Lung (tissue), 12 donors: Measurements from ENCODE around the gene AP2A2. TPM values are rescaled to one million over a fixed set of nuclear protein-coding genes. Genes with fewer than 3 reads are reported as not detected.
A peak's percentile ranks its signal among the peaks of the same experiment; 100 is the strongest.

ENCODE experiments used
- ATAC-seq: fragments of 200-7000 bp; cut with Tn5 transposase; one replicate; pipeline ENCODE4 v1.9.1; 2020; ENCODE audit warnings: moderate number of reproducible peaks; ENCODE audit not compliant: insufficient read depth, low FRiP score
- DNase-seq, 3 donors: peaks; one replicate each; pipeline ENCODE4 v3.0.0-alpha.2; 2013 to 2017
- H3K27ac ChIP-seq, 2 donors: one replicate each; pipeline ENCODE4 v1.5.1; 2013; ENCODE audit warnings: mild to moderate bottlenecking in 2 of 2, moderate library complexity in 2 of 2, control low read depth in 1 of 2, inconsistent platforms in 1 of 2, low read depth in 1 of 2, low read length in 1 of 2
- H3K27me3 ChIP-seq, 3 donors: one replicate each; pipeline ENCODE4 v1.5.1; 2013; ENCODE audit warnings: low read length in 2 of 3; ENCODE audit not compliant: control insufficient read depth in 3 of 3, insufficient read depth in 3 of 3
- H3K36me3 ChIP-seq, 4 donors: one replicate each; pipeline ENCODE4 v1.5.1; 2013; ENCODE audit warnings: low read length in 4 of 4, mild to moderate bottlenecking in 1 of 4, moderate library complexity in 1 of 4; ENCODE audit not compliant: control insufficient read depth in 4 of 4, insufficient read depth in 4 of 4
- H3K4me1 ChIP-seq, 5 donors: one replicate each; pipeline ENCODE4 v1.5.1; 2013; ENCODE audit warnings: low read length in 5 of 5, mild to moderate bottlenecking in 2 of 5, moderate library complexity in 1 of 5; ENCODE audit not compliant: control insufficient read depth in 5 of 5, insufficient read depth in 5 of 5
- H3K4me3 ChIP-seq: one replicate; pipeline ENCODE4 v1.5.1; 2013; ENCODE audit warnings: mild to moderate bottlenecking, control low read depth, moderate library complexity
- H3K9ac ChIP-seq, 2 donors: one replicate each; pipeline ENCODE4 v1.5.1; 2013; ENCODE audit warnings: low read length in 2 of 2, control low read depth in 1 of 2; ENCODE audit not compliant: insufficient read depth in 1 of 2
- H3K9me3 ChIP-seq, 4 donors: one replicate each; pipeline ENCODE4 v1.5.1; 2013; ENCODE audit warnings: low read length in 3 of 4, mild to moderate bottlenecking in 1 of 4, moderate library complexity in 1 of 4; ENCODE audit not compliant: control insufficient read depth in 4 of 4, insufficient read depth in 3 of 4
- CTCF ChIP-seq: IDR thresholded peaks from 2 replicates; pipeline ENCODE4 v1.5.1; 2012; ENCODE audit warnings: mild to moderate bottlenecking; ENCODE audit errors: control extremely low read depth, extremely low read depth
- WGBS, 2 donors: extraction: QIAGEN DNeasy Blood & Tissue Kit; methylation state at CpG; one replicate each; pipeline ENCODE4 v1.1.7; 2013; 5-methylcytosine and 5-hydroxymethylcytosine counted together
- polyA plus RNA-seq, 2 donors: library from polyadenylated mRNA; stranded (reverse); fragments of 200-250 nt; gene quantifications; one replicate each; pipeline ENCODE4 v1.2.1, GENCODE V29; 2013
- total RNA-seq, 2 donors: library from RNA; depleted of rRNA in 1 of 2; stranded (reverse); fragments of >200 nt in 1 of 2; gene quantifications; one replicate each; pipeline ENCODE4 v1.2.1, GENCODE V29; 2014 to 2021
- donor health status: control.
- donor health status: control.
- donor health status: Bipolar disorder and iron deficiency.
- donor health status: healthy.
- donor health status: DM: yes; HTN: yes; CAD: no.

Gene AP2A2
- total and polyA plus RNA-seq, 4 donors, result 33.8 to 93.2 (median 54.4) TPM

- no peak for ATAC-seq
- no peak overlapping the region for H3K4me3 ChIP-seq
- TF ChIP-seq CTCF, result no peak
- H3K36me3 ChIP-seq, result no peaks in the 10 kb centered on the region
- 86 to 87% methylated on average over 6 of the region's 6 CpGs for WGBS, 2 donors
- peaks cover 6 to 27% (median 17%) of the 10 kb centered on the region in 5 donors for H3K4me1 ChIP-seq
- no peaks in the 10 kb centered on the region for H3K27me3 ChIP-seq
- no peak overlapping the region for H3K9ac ChIP-seq
- H3K9me3 ChIP-seq, result no peaks in the 10 kb centered on the region
- H3K27ac ChIP-seq, result peak overlapping the region in 1 of 2 donors; percentile 41
- DNase-seq, result no peak
These were observed 8.9 kb downstream of the AP2A2 start for GRCh38 chr11:934527-934926.

- Histone ChIP-seq H3K4me3 (no peak overlapping the region), H3K27ac (peak overlapping the region in 1 of 2 donors; percentile 76), H3K9ac (no peak overlapping the region), H3K27me3 (no peaks in the 10 kb centered on the region), H3K36me3 (no peaks in the 10 kb centered on the region), H3K4me1 (peaks cover 8 to 26% (median 13%) of the 10 kb centered on the region in 5 donors), H3K9me3 (no peaks in the 10 kb centered on the region)
- no peak for ATAC-seq
- 78 to 87% methylated on average over 3 of the region's 3 CpGs for WGBS, 2 donors
- no peak for TF ChIP-seq CTCF
- no peak for DNase-seq
These were observed 10.5 kb downstream of the AP2A2 start for GRCh38 chr11:936199-936598.

GRCh38 chr11:937841-938261 is 12.2 kb downstream of the AP2A2 start:
- Histone ChIP-seq H3K27ac (peak overlapping the region in 1 of 2 donors; percentile 55), H3K4me3 (no peak overlapping the region), H3K27me3 (no peaks in the 10 kb centered on the region), H3K4me1 (peaks cover 0 to 22% (median 9%) of the 10 kb centered on the region in 5 donors), H3K36me3 (no peaks in the 10 kb centered on the region), H3K9ac (no peak overlapping the region), H3K9me3 (no peaks in the 10 kb centered on the region)
- DNase-seq (no peak), ATAC-seq (no peak)
- 56 to 74% methylated on average over 10 of the region's 10 CpGs for WGBS, 2 donors
- TF ChIP-seq CTCF, result no peak
